Brain microvascular endothelial cell (primary cell): ENCODE data around the gene ABHD12.
A peak's percentile ranks its signal among the peaks of the same experiment; 100 is the strongest.

Experiments
- DNase-seq: peaks from one replicate; pipeline ENCODE4 v3.0.0-alpha.2; 2020
- H3K27ac ChIP-seq: fragments of 250-450 bp; sonication (Bioruptor Pico); 2 replicates; pipeline ENCODE4 v1.5.1; 2020; ENCODE audit warnings: mild to moderate bottlenecking, moderate library complexity
- H3K27me3 ChIP-seq: fragments of 250-450 bp; sonication (Bioruptor Pico); replicated peaks from 2 replicates; pipeline ENCODE4 v1.5.1; 2020; ENCODE audit warnings: mild to moderate bottlenecking
- H3K36me3 ChIP-seq: fragments of 250-450 bp; sonication (Bioruptor Pico); replicated peaks from 2 replicates; pipeline ENCODE4 v1.5.1; 2020; ENCODE audit warnings: mild to moderate bottlenecking
- H3K4me3 ChIP-seq: 2 replicates; pipeline ENCODE4 v1.5.1; 2011; ENCODE audit warnings: low read depth, mild to moderate bottlenecking, control low read depth, low read length, moderate library complexity
- in situ Hi-C: cut with HindIII; loops from 2 replicates; pipeline ENCODE4 v1.10.0; 2017; ENCODE audit warnings: low sequenced_read_pairs, low pct_ligation_motif_present
- TF ChIP-seq, protein P1 (sequence below): IDR thresholded peaks from 2 replicates; pipeline ENCODE4 v1.5.1; 2011; ENCODE audit warnings: low read depth, mild to moderate bottlenecking, moderate library complexity, low read length, control low read depth, inconsistent platforms; ENCODE audit errors: missing control alignments

The ABHD12 gene

GRCh38 chr20:25252230-25252651 is 138.4 kb downstream of the ABHD12 start:
- TF ChIP-seq, protein P1, sequence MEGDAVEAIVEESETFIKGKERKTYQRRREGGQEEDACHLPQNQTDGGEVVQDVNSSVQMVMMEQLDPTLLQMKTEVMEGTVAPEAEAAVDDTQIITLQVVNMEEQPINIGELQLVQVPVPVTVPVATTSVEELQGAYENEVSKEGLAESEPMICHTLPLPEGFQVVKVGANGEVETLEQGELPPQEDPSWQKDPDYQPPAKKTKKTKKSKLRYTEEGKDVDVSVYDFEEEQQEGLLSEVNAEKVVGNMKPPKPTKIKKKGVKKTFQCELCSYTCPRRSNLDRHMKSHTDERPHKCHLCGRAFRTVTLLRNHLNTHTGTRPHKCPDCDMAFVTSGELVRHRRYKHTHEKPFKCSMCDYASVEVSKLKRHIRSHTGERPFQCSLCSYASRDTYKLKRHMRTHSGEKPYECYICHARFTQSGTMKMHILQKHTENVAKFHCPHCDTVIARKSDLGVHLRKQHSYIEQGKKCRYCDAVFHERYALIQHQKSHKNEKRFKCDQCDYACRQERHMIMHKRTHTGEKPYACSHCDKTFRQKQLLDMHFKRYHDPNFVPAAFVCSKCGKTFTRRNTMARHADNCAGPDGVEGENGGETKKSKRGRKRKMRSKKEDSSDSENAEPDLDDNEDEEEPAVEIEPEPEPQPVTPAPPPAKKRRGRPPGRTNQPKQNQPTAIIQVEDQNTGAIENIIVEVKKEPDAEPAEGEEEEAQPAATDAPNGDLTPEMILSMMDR: no peak
- in situ Hi-C loops: no loop called here
- H3K36me3 ChIP-seq: peaks cover 35% of the 10 kb centered on the region
- H3K4me3 ChIP-seq: peak overlapping the region; percentile 17
- no peak for DNase-seq
- no peaks in the 10 kb centered on the region for H3K27me3 ChIP-seq
- no peak overlapping the region for H3K27ac ChIP-seq

- no peak for DNase-seq
- Histone ChIP-seq H3K27me3 (no peaks in the 10 kb centered on the region), H3K4me3 (peak overlapping the region; percentile 72), H3K36me3 (peaks cover 34% of the 10 kb centered on the region), H3K27ac (no peak overlapping the region)
- TF ChIP-seq, protein P1: no peak
- in situ Hi-C loops: no loop called here
Measured at GRCh38 chr20:25251558-25251957, 139.1 kb downstream of the ABHD12 start.

- in situ Hi-C loops: no loop called here
- Histone ChIP-seq H3K27me3 (no peaks in the 10 kb centered on the region), H3K4me3 (peak overlapping the region; percentile 72), H3K36me3 (peaks cover 32% of the 10 kb centered on the region), H3K27ac (no peak overlapping the region)
- no peak for DNase-seq
- TF ChIP-seq, protein P1: no peak
Measured at GRCh38 chr20:25251019-25251418, 139.6 kb downstream of the ABHD12 start.

DNA sequence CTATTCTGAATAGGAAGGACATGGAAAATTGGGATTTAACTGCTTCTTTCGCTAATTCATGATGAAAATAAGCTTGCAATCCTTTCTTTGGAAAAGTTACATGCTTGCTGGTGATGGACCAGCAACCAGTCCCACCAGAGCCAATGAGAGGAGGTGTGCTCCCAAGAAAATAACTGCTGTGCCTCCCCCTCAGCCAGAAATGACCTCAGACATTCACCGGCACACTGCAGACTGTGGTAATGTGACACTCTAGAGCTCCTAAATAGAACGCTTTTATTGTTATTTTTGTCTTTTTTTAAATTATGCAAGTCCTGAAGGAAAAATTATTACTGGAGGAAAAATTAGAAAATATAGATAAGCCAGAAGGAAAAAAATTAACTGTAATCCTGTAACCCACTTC is 140.1 kb downstream of the ABHD12 start:
- H3K27ac ChIP-seq: no peak overlapping the region
- peak overlapping the region; percentile 72 for H3K4me3 ChIP-seq

More for the DNA sequence above, 140.1 kb downstream of the ABHD12 start:
- Histone ChIP-seq H3K36me3 (peaks cover 32% of the 10 kb centered on the region), H3K27me3 (no peaks in the 10 kb centered on the region)
- TF ChIP-seq, protein P1: no peak
- in situ Hi-C loops: no loop called here
- DNase-seq: no peak
